Activated T-helper 1 cell treated with anti-CD3 and anti-CD28 coated beads, Interleukin-2, amount 50 U/mL, for 16 hours (primary cell): Measurements from ENCODE around the gene ADSS1.

ENCODE experiments used
- DNase-seq, 2 donors: peaks; one replicate each; pipeline ENCODE4 v3.0.0-alpha.2; 2020; ENCODE audit warnings: low read depth in 1 of 2, low spot score in 1 of 2

Gene ADSS1

GRCh38 chr14:104781271-104782077 is 57.4 kb downstream of the ADSS1 start:
- DNase-seq: no peak

GRCh38 chr14:104782086-104782807 is 58.2 kb downstream of the ADSS1 start:
- DNase-seq: no peak

GRCh38 chr14:104782808-104783139 is 58.7 kb downstream of the ADSS1 start:
- DNase-seq: no peak

GRCh38 chr14:104783484-104784217 is 59.6 kb downstream of the ADSS1 start:
- no peak for DNase-seq

GRCh38 chr14:104784218-104784568 is 60.2 kb downstream of the ADSS1 start:
- no peak for DNase-seq

GRCh38 chr14:104784846-104785707 is 61.0 kb downstream of the ADSS1 start:
- no peak for DNase-seq

GRCh38 chr14:104785708-104786080 is 61.7 kb downstream of the ADSS1 start:
- no peak for DNase-seq

- DNase-seq: no peak
Observed at GRCh38 chr14:104786091-104786586, 62.1 kb downstream of the ADSS1 start.

- no peak for DNase-seq
Observed at GRCh38 chr14:104786726-104787675, 63.0 kb downstream of the ADSS1 start.

GRCh38 chr14:104787736-104788135 is 63.7 kb downstream of the ADSS1 start:
- DNase-seq: no peak

- no peak for DNase-seq
Observed at GRCh38 chr14:104788161-104788818, 64.3 kb downstream of the ADSS1 start.

- no peak for DNase-seq
Observed at GRCh38 chr14:104788873-104789663, 65.0 kb downstream of the ADSS1 start.

- no peak for DNase-seq
Observed at GRCh38 chr14:104789752-104790743, 66.0 kb downstream of the ADSS1 start.

- no peak for DNase-seq
Observed at GRCh38 chr14:104791425-104791824, 67.4 kb downstream of the ADSS1 start.

- DNase-seq: no peak
Observed at GRCh38 chr14:104792101-104792884, 68.3 kb downstream of the ADSS1 start.

- DNase-seq: no peak
Observed at GRCh38 chr14:104792945-104793702, 69.1 kb downstream of the ADSS1 start.
